H9 (cell line): ENCODE measurements around the gene ZKSCAN4. TPM values are rescaled to one million over a fixed set of nuclear protein-coding genes. Genes with fewer than 3 reads are reported as not detected.

ENCODE experiments used
- DNase-seq: peaks from one replicate; pipeline ENCODE4 v3.0.0-alpha.2; 2017
- H2AFZ ChIP-seq: one replicate; pipeline ENCODE4 v1.6.1; 2013; ENCODE audit warnings: mild to moderate bottlenecking, low read length, control low read depth, moderate library complexity
- H2AK5ac ChIP-seq: 2 replicates; pipeline ENCODE4 v1.6.1; 2013; ENCODE audit warnings: low read length, control low read depth, mixed read lengths; ENCODE audit not compliant: insufficient read length
- H2BK120ac ChIP-seq: one replicate; pipeline ENCODE4 v1.6.1; 2013; ENCODE audit warnings: low read depth, mild to moderate bottlenecking, low read length, control low read depth, inconsistent platforms; ENCODE audit not compliant: poor library complexity, severe bottlenecking
- H2BK12ac ChIP-seq: 2 replicates; pipeline ENCODE4 v1.6.1; 2013; ENCODE audit warnings: low read length, control low read depth, mixed read lengths, low read depth; ENCODE audit not compliant: insufficient read length
- H2BK15ac ChIP-seq: 2 replicates; pipeline ENCODE4 v1.6.1; 2013; ENCODE audit warnings: low read depth, low read length, control low read depth
- H2BK20ac ChIP-seq: one replicate; pipeline ENCODE4 v1.6.1; 2013; ENCODE audit warnings: low read depth, mild to moderate bottlenecking, low read length, control low read depth, inconsistent platforms; ENCODE audit not compliant: poor library complexity, severe bottlenecking
- H2BK5ac ChIP-seq: 2 replicates; pipeline ENCODE4 v1.6.1; 2013; ENCODE audit warnings: low read length, control low read depth, mixed read lengths; ENCODE audit not compliant: insufficient read length
- H3K14ac ChIP-seq: 2 replicates; pipeline ENCODE4 v1.6.1; 2013; ENCODE audit warnings: low read length, control low read depth; ENCODE audit not compliant: insufficient read depth
- H3K18ac ChIP-seq: 2 replicates; pipeline ENCODE4 v1.6.1; 2013; ENCODE audit warnings: low read depth, mild to moderate bottlenecking, mixed read lengths, low read length, control low read depth; ENCODE audit not compliant: insufficient read length
- H3K23ac ChIP-seq: 2 replicates; pipeline ENCODE4 v1.6.1; 2013; ENCODE audit warnings: low read length, control low read depth, mixed read lengths, low read depth; ENCODE audit not compliant: insufficient read length
- H3K23me2 ChIP-seq: 2 replicates; pipeline ENCODE4 v1.6.1; 2013; ENCODE audit warnings: low read depth, mild to moderate bottlenecking, mixed read lengths, low read length, control low read depth; ENCODE audit not compliant: insufficient read length, poor library complexity, severe bottlenecking
- H3K27ac ChIP-seq: 2 replicates; pipeline ENCODE4 v1.5.1; 2013; ENCODE audit warnings: low read length, control low read depth, mixed read lengths, low read depth; ENCODE audit not compliant: insufficient read length
- H3K27me3 ChIP-seq: 2 replicates; pipeline ENCODE4 v1.6.1; 2013; ENCODE audit warnings: low read length, control low read depth, inconsistent platforms; ENCODE audit not compliant: insufficient read depth
- H3K4ac ChIP-seq: 2 replicates; pipeline ENCODE4 v1.6.1; 2013; ENCODE audit warnings: low read depth, mild to moderate bottlenecking, control low read depth, inconsistent platforms, low read length, moderate library complexity
- H3K4me1 ChIP-seq: 2 replicates; pipeline ENCODE4 v1.6.1; 2013; ENCODE audit warnings: low read length, control low read depth, inconsistent platforms; ENCODE audit not compliant: insufficient read depth
- H3K4me2 ChIP-seq: 2 replicates; pipeline ENCODE4 v1.6.1; 2013; ENCODE audit warnings: low read length, control low read depth, mixed read lengths; ENCODE audit not compliant: insufficient read length, insufficient read depth
- H3K56ac ChIP-seq: 2 replicates; pipeline ENCODE4 v1.6.1; 2013; ENCODE audit warnings: low read depth, mild to moderate bottlenecking, mixed read lengths, low read length, control low read depth; ENCODE audit not compliant: insufficient read length
- H3K79me1 ChIP-seq: 2 replicates; pipeline ENCODE4 v1.6.1; 2013; ENCODE audit warnings: low read depth, mild to moderate bottlenecking, moderate library complexity, low read length, control low read depth, inconsistent platforms; ENCODE audit not compliant: insufficient read depth, poor library complexity, severe bottlenecking
- H3K79me2 ChIP-seq: 2 replicates; pipeline ENCODE4 v1.6.1; 2013; ENCODE audit warnings: low read length, control low read depth, inconsistent platforms; ENCODE audit not compliant: insufficient read depth
- H3K9ac ChIP-seq: 2 replicates; pipeline ENCODE4 v1.6.1; 2013; ENCODE audit warnings: low read length, control low read depth, mixed read lengths; ENCODE audit not compliant: insufficient read length; ENCODE audit errors: extremely low read depth
- H3K9me3 ChIP-seq: one replicate; pipeline ENCODE4 v1.6.1; 2013; ENCODE audit warnings: low read depth, low read length, inconsistent platforms; ENCODE audit not compliant: control insufficient read depth
- H3T11ph ChIP-seq: one replicate; pipeline ENCODE4 v1.6.1; 2013; ENCODE audit warnings: mild to moderate bottlenecking, low read length, control low read depth, inconsistent platforms
- H4K20me1 ChIP-seq: one replicate; pipeline ENCODE4 v1.6.1; 2013; ENCODE audit not compliant: control insufficient read depth, insufficient read length, insufficient read depth
- H4K5ac ChIP-seq: 2 replicates; pipeline ENCODE4 v1.6.1; 2013; ENCODE audit warnings: low read depth, mild to moderate bottlenecking, mixed read lengths, low read length, control low read depth; ENCODE audit not compliant: insufficient read length
- H4K8ac ChIP-seq: replicated peaks from 2 replicates; pipeline ENCODE4 v1.6.1; 2013; ENCODE audit warnings: low read length, control low read depth, mixed read lengths, low read depth; ENCODE audit not compliant: insufficient read length
- H4K91ac ChIP-seq: 2 replicates; pipeline ENCODE4 v1.6.1; 2013; ENCODE audit warnings: low read depth, mild to moderate bottlenecking, moderate library complexity, mixed read lengths, low read length, control low read depth; ENCODE audit not compliant: insufficient read length
- H3K27ac Mint-ChIP-seq, 3 experiments: 2 replicates in 2 of 3; 3 replicates in 1 of 3; pipeline ENCODE4 v1.8.0; 2020 to 2021; ENCODE audit warnings: mixed read lengths in 3 of 3, mild to moderate bottlenecking in 1 of 3, moderate library complexity in 1 of 3
- H3K27me3 Mint-ChIP-seq: 2 replicates; pipeline ENCODE4 v1.8.0; 2021; ENCODE audit warnings: low read depth, mild to moderate bottlenecking, moderate library complexity, mixed read lengths
- H3K36me3 Mint-ChIP-seq, 3 experiments: 2 replicates in 2 of 3; 3 replicates in 1 of 3; pipeline ENCODE4 v1.8.0; 2020 to 2021; ENCODE audit warnings: low read depth in 3 of 3, mixed read lengths in 3 of 3; ENCODE audit not compliant: insufficient read depth in 1 of 3
- H3K4me1 Mint-ChIP-seq, 2 experiments: 2 replicates each; pipeline ENCODE4 v1.8.0; 2020; ENCODE audit warnings: mixed read lengths in 2 of 2
- H3K4me3 Mint-ChIP-seq, 2 experiments: 2 replicates in 1 of 2; 3 replicates in 1 of 2; pipeline ENCODE4 v1.8.0; 2020 to 2021; ENCODE audit warnings: mild to moderate bottlenecking in 2 of 2, mixed read lengths in 2 of 2, moderate library complexity in 1 of 2
- H3K9me3 Mint-ChIP-seq, 2 experiments: 2 replicates in 1 of 2; 3 replicates in 1 of 2; pipeline ENCODE4 v1.8.0; 2020; ENCODE audit warnings: mild to moderate bottlenecking in 2 of 2, mixed read lengths in 2 of 2, moderate library complexity in 1 of 2
- WGBS: extraction: QIAGEN DNeasy Blood & Tissue Kit; methylation state at CpG from one replicate; pipeline ENCODE4 v1.1.7; 2013; ENCODE audit warnings: missing lambda C conversion rate, low lambda C conversion rate, mixed read lengths; ENCODE audit not compliant: insufficient read length; ENCODE audit errors: extremely low coverage; 5-methylcytosine and 5-hydroxymethylcytosine counted together
- total RNA-seq: library from RNA; stranded (reverse); gene quantifications from 2 replicates; pipeline ENCODE4 v1.2.1, GENCODE V29; 2021
- TF ChIP-seq, protein P1 (sequence below): fragments of 200-600 bp; sonication (generic); conservative IDR thresholded peaks from 3 replicates; pipeline ENCODE4 v1.8.0; 2021; ENCODE audit warnings: antibody characterized with exemption, mild to moderate bottlenecking

The ZKSCAN4 gene
- total RNA-seq, 1 experiment from 2014 or later, result 8.8 TPM

- H2BK12ac ChIP-seq, result no peak overlapping the region
- WGBS, result no CpG with 5 or more reads among the region's 1 CpG
- H3K4me1 Mint-ChIP-seq, result peaks cover 6 to 8% of the 10 kb centered on the region in 2 experiments
Observed at GRCh38 chr6:28257042-28257441, 5.0 kb upstream of the ZKSCAN4 start.

More at GRCh38 chr6:28257042-28257441, 5.0 kb upstream of the ZKSCAN4 start:
- Histone ChIP-seq H4K8ac (no peak overlapping the region), H4K91ac (no peak overlapping the region), H3K18ac (no peak overlapping the region), H3K79me2 (no peaks in the 10 kb centered on the region), H3K27ac (no peak overlapping the region), H4K5ac (no peak overlapping the region), H3K27me3 (no peaks in the 10 kb centered on the region), H3K4me1 (no peaks in the 10 kb centered on the region), H2BK15ac (no peak overlapping the region), H2AFZ (no peak overlapping the region), H2BK20ac (no peak overlapping the region), H2AK5ac (no peak overlapping the region), H3K14ac (no peak overlapping the region), H3K23ac (no peak overlapping the region), H3K9me3 (no peaks in the 10 kb centered on the region), H3K9ac (no peak overlapping the region), H3T11ph (no peak overlapping the region), H2BK120ac (no peak overlapping the region), H2BK5ac (no peak overlapping the region), H3K4ac (no peak overlapping the region), H3K79me1 (no peaks in the 10 kb centered on the region), H4K20me1 (no peaks in the 10 kb centered on the region), H3K56ac (no peak overlapping the region), H3K23me2 (peaks cover under 1% of the 10 kb centered on the region), H3K4me2 (no peak overlapping the region)
- Mint-ChIP-seq H3K9me3 (no peaks in the 10 kb centered on the region), H3K27ac (no peak overlapping the region), H3K4me3 (no peak overlapping the region), H3K27me3 (peaks cover 10% of the 10 kb centered on the region), H3K36me3 (no peaks in the 10 kb centered on the region; a peak in 1 of 7 replicates)
- TF ChIP-seq, protein P1, sequence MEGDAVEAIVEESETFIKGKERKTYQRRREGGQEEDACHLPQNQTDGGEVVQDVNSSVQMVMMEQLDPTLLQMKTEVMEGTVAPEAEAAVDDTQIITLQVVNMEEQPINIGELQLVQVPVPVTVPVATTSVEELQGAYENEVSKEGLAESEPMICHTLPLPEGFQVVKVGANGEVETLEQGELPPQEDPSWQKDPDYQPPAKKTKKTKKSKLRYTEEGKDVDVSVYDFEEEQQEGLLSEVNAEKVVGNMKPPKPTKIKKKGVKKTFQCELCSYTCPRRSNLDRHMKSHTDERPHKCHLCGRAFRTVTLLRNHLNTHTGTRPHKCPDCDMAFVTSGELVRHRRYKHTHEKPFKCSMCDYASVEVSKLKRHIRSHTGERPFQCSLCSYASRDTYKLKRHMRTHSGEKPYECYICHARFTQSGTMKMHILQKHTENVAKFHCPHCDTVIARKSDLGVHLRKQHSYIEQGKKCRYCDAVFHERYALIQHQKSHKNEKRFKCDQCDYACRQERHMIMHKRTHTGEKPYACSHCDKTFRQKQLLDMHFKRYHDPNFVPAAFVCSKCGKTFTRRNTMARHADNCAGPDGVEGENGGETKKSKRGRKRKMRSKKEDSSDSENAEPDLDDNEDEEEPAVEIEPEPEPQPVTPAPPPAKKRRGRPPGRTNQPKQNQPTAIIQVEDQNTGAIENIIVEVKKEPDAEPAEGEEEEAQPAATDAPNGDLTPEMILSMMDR, result no peak
- DNase-seq, result no peak
